Measurements from ENCODE around the gene TMPRSS9. TPM values are rescaled to one million over a fixed set of nuclear protein-coding genes. Genes with fewer than 3 reads are reported as not detected.

Gene TMPRSS9
- total and polyA plus RNA-seq, 12 donors, result 0.32 to 1.7 (median 1.1) TPM

- TF ChIP-seq POLR2A (IDR thresholded peaks at IDR 0.05) (no peak), CTCF (IDR thresholded peaks at IDR 0.05) (no peak)
- Histone ChIP-seq H3K4me3 (no peak overlapping the region), H3K27me3 (no peaks in the 10 kb centered on the region), H3K27ac (peak overlapping the region in 1 of 5 donors; percentile 14), H3K9me3 (replicated peaks in 1 of 3) (no peaks in the 10 kb centered on the region), H3K36me3 (replicated peaks in 1 of 2) (no peaks in the 10 kb centered on the region), H3K4me1 (replicated peaks in 1 of 2) (no peaks in the 10 kb centered on the region)
- intact Hi-C loops (cut with DNase I), result loop anchor here in 1 of 2 donors (10.0 kb wide), 1 partner anchor 80 kb away; the partner anchor contains the start of genes PLEKHJ1 and SF3A2
- no peak for DNase-seq
- WGBS, 4 donors, result 82 to 84% (median 83%) methylated on average over 7 of the region's 7 CpGs
These were observed 44.8 kb upstream of the TMPRSS9 start for GRCh38 chr19:2315121-2315817.

- DNase-seq, result peak; percentile 64 to 82 (median 74)
- 27 to 55% (median 41%) methylated on average over 7 to 22 of the region's 22 CpGs for WGBS, 4 donors
These were observed 44.2 kb upstream of the TMPRSS9 start for GRCh38 chr19:2315818-2316353.

GRCh38 chr19:2317300-2317699 lies 42.8 kb upstream of the TMPRSS9 start:
- TF ChIP-seq CTCF (IDR thresholded peaks at IDR 0.05), result no peak
- TF ChIP-seq POLR2A (IDR thresholded peaks at IDR 0.05), result no peak
- Histone ChIP-seq H3K4me1 (replicated peaks in 1 of 2) (no peaks in the 10 kb centered on the region), H3K9me3 (replicated peaks in 1 of 3) (no peaks in the 10 kb centered on the region), H3K36me3 (replicated peaks in 1 of 2) (peaks cover 0 to 3% of the 10 kb centered on the region in 2 donors), H3K27me3 (no peaks in the 10 kb centered on the region), H3K4me3 (no peak overlapping the region), H3K27ac (no peak overlapping the region)
- intact Hi-C loops (cut with DNase I), result loop anchor here in 1 of 2 donors (10.0 kb wide), 1 partner anchor 82 kb away; the partner anchor contains the start of genes PLEKHJ1 and SF3A2
- no peak for DNase-seq
- 85 to 93% (median 92%) methylated on average over 8 to 13 of the region's 13 CpGs for WGBS, 4 donors

More at GRCh38 chr19:2315818-2316353, 44.2 kb upstream of the TMPRSS9 start:
- no peak overlapping the region for H3K4me3 ChIP-seq
- H3K9me3 ChIP-seq (replicated peaks in 1 of 3), result no peaks in the 10 kb centered on the region
- no peaks in the 10 kb centered on the region for H3K36me3 ChIP-seq (replicated peaks in 1 of 2)
- peak overlapping the region in 1 of 5 donors; percentile 14 for H3K27ac ChIP-seq
- H3K27me3 ChIP-seq, result no peaks in the 10 kb centered on the region
- H3K4me1 ChIP-seq (replicated peaks in 1 of 2), result no peaks in the 10 kb centered on the region
- intact Hi-C loops (cut with DNase I), result loop anchor here in 1 of 2 donors (10.0 kb wide), 1 partner anchor 81 kb away; the partner anchor contains the start of genes PLEKHJ1 and SF3A2
- TF ChIP-seq CTCF (IDR thresholded peaks at IDR 0.05) (peak in 5 of 6 experiments; percentile 59 to 78 (median 68)), POLR2A (IDR thresholded peaks at IDR 0.05) (no peak)

- peaks cover 0 to 4% of the 10 kb centered on the region in 2 donors for H3K36me3 ChIP-seq (replicated peaks in 1 of 2)
- no peaks in the 10 kb centered on the region for H3K9me3 ChIP-seq (replicated peaks in 1 of 3)
- H3K27ac ChIP-seq, result no peak overlapping the region
- 77 to 92% (median 85%) methylated on average over 21 to 25 of the region's 25 CpGs for WGBS, 4 donors
- H3K4me1 ChIP-seq (replicated peaks in 1 of 2), result no peaks in the 10 kb centered on the region
- H3K4me3 ChIP-seq, result no peak overlapping the region
- no peak for DNase-seq
- intact Hi-C loops (cut with DNase I), result loop anchor here in 1 of 2 donors (10.0 kb wide), 1 partner anchor 83 kb away; the partner anchor contains the start of genes PLEKHJ1 and SF3A2
- no peak for TF ChIP-seq POLR2A (IDR thresholded peaks at IDR 0.05)
- TF ChIP-seq CTCF (IDR thresholded peaks at IDR 0.05), result no peak
- no peaks in the 10 kb centered on the region for H3K27me3 ChIP-seq
These were observed 42.3 kb upstream of the TMPRSS9 start for GRCh38 chr19:2317756-2318155.

Data from adrenal gland (tissue), 12 donors.